Stomach (tissue), 9 donors: ENCODE results near the gene TMEM200B. TPM values are rescaled to one million over a fixed set of nuclear protein-coding genes. Genes with fewer than 3 reads are reported as not detected.

Experiments
- DNase-seq, 2 donors: peaks; one replicate each; pipeline versions ENCODE4 v3.0.0 to v3.0.0-alpha.2; 2013 to 2019
- H3K27ac ChIP-seq, 5 donors: fragments of 200-600 bp in 4 of 5; sonication (generic) in 4 of 5; one replicate each; pipeline ENCODE4 v1.5.1; 2013 to 2019; ENCODE audit warnings: mild to moderate bottlenecking in 1 of 5, moderate library complexity in 1 of 5
- H3K27me3 ChIP-seq, 3 donors: fragments of 200-600 bp; sonication (generic); one replicate each; pipeline ENCODE4 v1.5.1; 2017 to 2019; ENCODE audit warnings: mixed run types in 1 of 3
- H3K36me3 ChIP-seq, 4 donors: fragments of 200-600 bp; sonication (generic); 1 replicate in 3 of 4; 2 replicates in 1 of 4; pipeline ENCODE4 v1.5.1; 2016 to 2019
- H3K4me1 ChIP-seq, 4 donors: fragments of 200-600 bp; sonication (generic); one replicate each; pipeline ENCODE4 v1.5.1; 2016 to 2019
- H3K4me3 ChIP-seq, 4 donors: fragments of 200-600 bp; sonication (generic) in 3 of 4; one replicate each; pipeline ENCODE4 v1.5.1; 2016 to 2019; ENCODE audit warnings: mild to moderate bottlenecking in 1 of 4
- H3K9me3 ChIP-seq, 4 donors: fragments of 200-600 bp; sonication (generic); one replicate each; pipeline ENCODE4 v1.5.1; 2016 to 2019
- CTCF ChIP-seq, 7 experiments: fragments of 450-650 bp in 4 of 7; fragments of 200-600 bp in 3 of 7; sonication (generic) in 3 of 7; IDR thresholded peaks; one replicate each; pipeline ENCODE4 v1.5.1; 2016 to 2019; ENCODE audit warnings: antibody characterized with exemption in 7 of 7, control low read depth in 2 of 7, mild to moderate bottlenecking in 1 of 7
- EP300 ChIP-seq: sonication (generic); formaldehyde crosslinking; IDR thresholded peaks from one replicate; pipeline ENCODE4 v1.6.1; 2017; ENCODE audit warnings: antibody characterized with exemption
- POLR2A ChIP-seq, 4 donors: fragments of 450-650 bp; IDR thresholded peaks; one replicate each; pipeline ENCODE4 v1.6.1; 2016; ENCODE audit warnings: antibody characterized with exemption in 4 of 4, control low read depth in 2 of 4, mild to moderate bottlenecking in 1 of 4, moderate library complexity in 1 of 4
- POLR2AphosphoS5 ChIP-seq, 3 donors: sonication (generic); formaldehyde crosslinking; IDR thresholded peaks; one replicate each; pipeline ENCODE4 v1.6.1; 2016; ENCODE audit warnings: antibody characterized with exemption in 3 of 3
- WGBS, 5 donors: extraction: QIAGEN DNeasy Blood & Tissue Kit in 3 of 5; methylation state at CpG; one replicate each; pipeline versions ENCODE4 v1.1.5 to v1.1.7; 2013 to 2018; 5-methylcytosine and 5-hydroxymethylcytosine counted together
- intact Hi-C: fragments of 100-400 bp; cut with DNase I; formaldehyde crosslinking; loops from one replicate; pipeline ENCODE4 v1.15.1; 2023; ENCODE audit warnings: low total_unique reads
- polyA plus RNA-seq, 3 donors: library from polyadenylated mRNA; stranded (reverse); fragments of 200-250 nt; gene quantifications; one replicate each; pipeline ENCODE4 v1.2.3, GENCODE V29; 2013
- total RNA-seq, 5 donors: library from RNA; depleted of rRNA; stranded (reverse); fragments of >200 nt; gene quantifications; one replicate each; pipeline versions ENCODE4 v1.1.0 to v1.2.3, GENCODE V29; 2014 to 2016
- donor health status: healthy with polysubstance abuse.
- donor health status: Bipolar disorder and iron deficiency.
- donor health status: healthy.

The TMEM200B gene
- total and polyA plus RNA-seq, 8 donors, result 0.45 to 8.3 (median 2.8) TPM; not detected in 3

GRCh38 chr1:29126198-29126597 lies 2.5 kb upstream of the TMEM200B start:
- Histone ChIP-seq H3K9me3 (no peaks in the 10 kb centered on the region), H3K27me3 (peaks cover 0 to 57% (median 44%) of the 10 kb centered on the region in 3 donors), H3K36me3 (no peaks in the 10 kb centered on the region), H3K27ac (no peak overlapping the region), H3K4me3 (no peak overlapping the region), H3K4me1 (peaks cover 36 to 46% (median 41%) of the 10 kb centered on the region in 4 donors)
- no peak for TF ChIP-seq CTCF (IDR thresholded peaks at IDR 0.05)
- no peak for TF ChIP-seq EP300
- TF ChIP-seq POLR2A (IDR thresholded peaks at IDR 0.05), result no peak
- TF ChIP-seq POLR2AphosphoS5 (IDR thresholded peaks at IDR 0.05), result no peak
- intact Hi-C loops, result loop anchor here (10.0 kb wide), 1 partner anchor 59 kb away; the partner anchor contains the start of gene SRSF4
- no peak for DNase-seq
- WGBS, 5 donors, result 95 to 99% (median 97%) methylated on average over 6 of the region's 6 CpGs

GRCh38 chr1:29125788-29126187 lies 2.1 kb upstream of the TMEM200B start:
- peaks cover 0 to 61% (median 48%) of the 10 kb centered on the region in 3 donors for H3K27me3 ChIP-seq

GRCh38 chr1:29125237-29125641 lies 1.5 kb upstream of the TMEM200B start:
- 60 to 70% (median 65%) methylated on average over 14 of the region's 14 CpGs for WGBS, 5 donors
- Histone ChIP-seq H3K36me3 (no peaks in the 10 kb centered on the region), H3K27ac (peak overlapping the region; percentile 81 to 93 (median 88)), H3K4me3 (peak overlapping the region; percentile 63 to 74 (median 68)), H3K27me3 (peaks cover 0 to 63% (median 51%) of the 10 kb centered on the region in 3 donors), H3K4me1 (peaks cover 36 to 55% (median 45%) of the 10 kb centered on the region in 4 donors), H3K9me3 (no peaks in the 10 kb centered on the region)
- intact Hi-C loops, result loop anchor here (10.0 kb wide), 1 partner anchor 60 kb away; the partner anchor contains the start of gene SRSF4
- TF ChIP-seq CTCF (IDR thresholded peaks at IDR 0.05) (no peak), POLR2AphosphoS5 (IDR thresholded peaks at IDR 0.05) (no peak), EP300 (no peak), POLR2A (IDR thresholded peaks at IDR 0.05) (no peak)
- no peak for DNase-seq

More at GRCh38 chr1:29125788-29126187, 2.1 kb upstream of the TMEM200B start:
- no peak overlapping the region for H3K4me3 ChIP-seq
- no peak for DNase-seq
- H3K4me1 ChIP-seq, result peaks cover 36 to 50% (median 44%) of the 10 kb centered on the region in 4 donors
- WGBS, 5 donors, result 81 to 93% (median 91%) methylated on average over 6 of the region's 6 CpGs
- intact Hi-C loops, result loop anchor here (10.0 kb wide), 1 partner anchor 59 kb away; the partner anchor contains the start of gene SRSF4
- H3K36me3 ChIP-seq, result no peaks in the 10 kb centered on the region
- H3K27ac ChIP-seq, result peak overlapping the region in 3 of 5 donors; percentile 88 to 93 (median 91)
- H3K9me3 ChIP-seq, result no peaks in the 10 kb centered on the region
- peak in 1 of 7 experiments; percentile 5 for TF ChIP-seq CTCF (IDR thresholded peaks at IDR 0.05)
- TF ChIP-seq POLR2AphosphoS5 (IDR thresholded peaks at IDR 0.05), result no peak
- no peak for TF ChIP-seq POLR2A (IDR thresholded peaks at IDR 0.05)
- TF ChIP-seq EP300, result no peak

GRCh38 chr1:29124366-29125236 lies 898 bp upstream of the TMEM200B start:
- peak; percentile 63 to 96 for DNase-seq
- Histone ChIP-seq H3K4me1 (peaks cover 36 to 60% (median 47%) of the 10 kb centered on the region in 4 donors), H3K9me3 (no peaks in the 10 kb centered on the region), H3K4me3 (peak overlapping the region; percentile 63 to 74 (median 68)), H3K27me3 (peaks cover 0 to 62% (median 51%) of the 10 kb centered on the region in 3 donors), H3K36me3 (no peaks in the 10 kb centered on the region), H3K27ac (peak overlapping the region; percentile 81 to 93 (median 88))
- 3 to 16% (median 4%) methylated on average over 37 to 85 of the region's 85 CpGs for WGBS, 5 donors
- intact Hi-C loops, result loop anchor here (10.0 kb wide), 1 partner anchor 60 kb away; the partner anchor contains the start of gene SRSF4
- TF ChIP-seq EP300, result no peak
- peak; percentile 46 to 73 (median 62) for TF ChIP-seq POLR2AphosphoS5 (IDR thresholded peaks at IDR 0.05)
- peak in 5 of 7 experiments; percentile 66 to 88 (median 71) for TF ChIP-seq CTCF (IDR thresholded peaks at IDR 0.05)
- TF ChIP-seq POLR2A (IDR thresholded peaks at IDR 0.05), result no peak
